Stimulated activated CD4-positive, alpha-beta T cell treated with anti-CD3 and anti-CD28 coated beads, TNF-alpha, amount 100 ng/mL, for 1 hour (primary cell): ENCODE results near the gene GRID2IP.
A peak's percentile ranks its signal among the peaks of the same experiment; 100 is the strongest.

Experiments
- DNase-seq, 3 donors: peaks; one replicate each; pipeline ENCODE4 v3.0.0-alpha.2; 2020; ENCODE audit warnings: low read depth in 3 of 3, low spot score in 1 of 3

The GRID2IP gene

GRCh38 chr7:6528401-6529130 is 22.7 kb downstream of the GRID2IP start:
- no peak for DNase-seq

- DNase-seq = no peak
Observed at GRCh38 chr7:6526997-6527378, 24.3 kb downstream of the GRID2IP start.

DNA sequence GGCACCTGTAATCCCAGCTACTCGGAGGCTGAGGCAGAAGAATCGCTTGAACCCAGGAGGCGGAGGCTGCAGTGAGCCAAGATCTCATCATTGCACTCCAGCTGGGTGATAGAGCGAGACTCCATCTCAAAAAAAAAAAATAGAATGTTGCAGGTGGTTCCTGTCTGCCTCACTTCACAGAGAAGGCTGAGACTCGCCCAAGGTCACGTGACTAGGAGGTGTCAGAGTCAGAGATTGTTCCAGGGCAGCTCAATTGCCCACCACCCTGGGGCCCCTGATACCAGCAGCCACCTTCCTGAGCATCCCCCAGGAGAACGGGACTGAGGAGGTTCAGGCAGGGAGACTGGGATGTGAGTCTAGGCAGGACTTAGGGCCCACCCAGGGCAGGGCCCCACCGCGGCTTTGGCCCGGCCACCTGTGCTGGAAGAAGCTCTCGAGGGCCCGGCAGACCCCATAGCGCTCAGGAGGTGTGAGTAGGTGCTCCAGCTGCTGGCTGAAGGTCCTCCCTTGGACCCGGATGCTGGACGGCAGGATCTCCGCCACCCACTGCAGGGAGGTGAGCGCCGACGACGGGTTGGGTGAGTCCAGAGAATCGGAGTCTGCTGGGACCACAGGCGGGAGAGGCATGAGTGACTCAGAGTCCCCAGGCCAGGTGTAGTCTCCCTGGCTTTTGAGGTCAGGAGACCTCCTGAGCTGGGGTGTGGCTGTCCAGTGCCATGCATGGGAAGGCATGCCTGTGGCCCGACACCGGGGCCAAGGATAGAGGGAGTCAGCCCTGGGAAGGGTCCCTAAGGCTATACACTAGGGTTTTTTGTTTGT is 30.9 kb downstream of the GRID2IP start:
- no peak for DNase-seq

DNA sequence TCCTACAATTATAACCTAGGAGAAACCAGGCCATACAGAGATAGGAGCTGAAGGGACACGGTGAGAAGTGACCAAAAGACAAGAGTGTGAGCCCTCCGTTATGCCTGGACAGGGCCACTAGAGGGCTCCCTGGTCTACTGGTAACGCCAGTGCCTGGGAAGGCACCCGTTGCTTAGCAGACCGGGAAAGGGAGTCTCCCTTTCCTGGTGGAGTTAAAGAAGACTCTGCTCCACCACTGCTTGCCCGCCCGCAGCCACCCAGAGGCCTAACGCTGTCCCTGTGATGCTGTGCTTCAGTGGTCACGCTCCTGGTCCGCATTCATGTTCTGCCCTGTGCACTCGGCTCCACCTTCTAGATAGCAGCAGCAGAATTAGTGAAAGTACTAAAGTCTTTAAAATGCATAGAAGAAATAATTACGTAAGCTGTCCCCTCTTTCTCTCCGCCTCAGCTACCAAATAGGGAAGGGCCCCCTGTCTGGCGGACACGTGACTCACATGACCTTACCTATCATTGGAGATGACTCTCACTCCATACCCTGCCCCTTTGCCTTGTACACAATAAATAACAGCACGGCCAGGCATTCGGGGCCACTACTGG is 34.8 kb downstream of the GRID2IP start:
- DNase-seq = peak in 2 of 3 donors; percentile 32 to 35

DNA sequence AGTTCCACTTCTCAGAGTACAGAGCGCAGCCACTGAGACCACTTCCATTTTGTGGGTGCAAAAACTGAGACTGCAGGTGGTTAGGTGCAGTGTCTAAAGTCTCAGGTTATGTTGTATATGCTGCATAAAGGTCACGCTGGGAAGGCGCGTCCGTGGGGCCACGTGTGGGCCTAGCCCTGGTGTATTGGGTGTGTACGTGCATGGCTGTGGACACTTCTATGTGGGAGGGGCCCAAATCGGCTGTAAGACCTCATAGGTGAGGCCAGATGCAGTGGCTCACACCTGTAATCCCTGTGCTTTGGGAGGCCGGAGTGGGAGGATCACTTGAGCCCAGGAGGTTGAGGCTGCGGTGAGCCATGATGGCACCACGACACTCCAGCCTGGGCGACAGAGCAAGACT is 37.7 kb downstream of the GRID2IP start:
- no peak for DNase-seq

- no peak for DNase-seq
Observed at GRCh38 chr7:6512892-6513291, 38.4 kb downstream of the GRID2IP start.

GRCh38 chr7:6510476-6511133 is 40.7 kb downstream of the GRID2IP start:
- DNase-seq = no peak

- DNase-seq = no peak
Observed at GRCh38 chr7:6508950-6509349, 42.3 kb downstream of the GRID2IP start.

GRCh38 chr7:6508539-6508938 is 42.7 kb downstream of the GRID2IP start:
- DNase-seq = no peak

GRCh38 chr7:6507906-6508305 is 43.4 kb downstream of the GRID2IP start:
- DNase-seq = no peak

GRCh38 chr7:6505685-6506559 is 45.3 kb downstream of the GRID2IP start:
- no peak for DNase-seq

DNA sequence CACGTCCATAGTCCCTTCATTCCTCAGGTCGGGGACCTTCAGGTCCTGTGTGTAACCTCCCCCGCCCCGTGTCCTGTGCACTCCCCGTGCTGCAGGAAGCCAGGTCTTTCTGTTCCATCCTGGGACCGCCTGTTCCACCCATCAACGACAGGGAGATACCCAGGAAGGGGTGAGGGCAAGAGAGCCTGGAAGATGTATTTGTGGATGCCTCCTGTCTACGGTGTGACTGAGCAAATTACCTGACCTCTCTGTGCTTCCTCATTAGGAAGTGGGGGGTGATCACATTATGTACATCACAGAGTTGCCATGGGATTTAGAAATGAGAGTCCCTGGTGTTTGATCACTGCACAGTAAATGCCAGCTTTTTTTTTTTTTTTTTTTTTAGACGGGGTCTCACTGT is 46.3 kb downstream of the GRID2IP start:
- DNase-seq = no peak

GRCh38 chr7:6502886-6503285 is 48.4 kb downstream of the GRID2IP start:
- DNase-seq = no peak

DNA sequence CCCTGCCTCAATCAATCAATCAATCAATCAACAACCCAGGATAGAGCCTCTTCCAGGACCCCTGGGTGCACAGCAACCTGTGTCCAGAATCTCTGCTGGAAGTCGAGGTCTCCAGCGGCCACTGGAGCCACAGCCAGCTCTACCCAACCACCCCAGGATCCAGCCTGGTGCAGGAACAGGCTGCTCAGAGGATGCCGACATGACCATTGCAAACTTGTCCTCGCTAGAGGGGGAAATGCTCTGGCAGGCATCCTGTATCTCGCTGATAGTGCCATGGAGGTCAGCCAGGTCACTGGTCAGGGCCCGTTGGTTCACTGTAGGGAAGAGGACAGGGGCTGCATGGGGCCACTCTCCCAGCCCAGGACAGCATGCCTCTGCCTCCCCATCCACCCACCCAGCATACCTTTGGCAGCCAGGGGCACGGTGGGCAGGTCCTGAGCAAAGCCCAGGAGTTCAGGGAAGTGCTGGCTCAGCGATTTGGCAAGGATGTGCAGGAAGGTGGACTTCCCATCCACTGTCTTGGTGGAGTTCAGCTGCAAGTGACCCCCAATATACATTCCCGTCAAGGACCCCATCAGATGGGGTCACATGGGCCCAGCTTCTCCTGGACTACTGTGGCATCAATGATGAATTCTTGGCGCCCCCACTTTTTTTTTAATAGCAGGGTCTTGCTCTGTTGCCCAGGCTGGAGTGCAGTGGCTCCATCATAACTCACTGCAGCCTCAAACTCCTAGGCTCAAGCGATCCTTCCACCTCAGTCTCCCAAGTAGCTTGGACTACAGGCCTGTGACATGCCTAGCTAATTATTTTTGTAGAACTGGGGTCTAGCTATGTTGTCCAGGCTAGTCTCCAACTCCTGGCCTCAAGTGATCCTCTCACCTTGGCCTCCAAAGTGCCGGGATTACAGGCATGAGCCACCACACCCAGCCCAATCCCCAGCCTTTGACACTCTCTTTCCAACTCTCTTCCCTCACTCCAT is 49.4 kb downstream of the GRID2IP start:
- no peak for DNase-seq

GRCh38 chr7:6500691-6501090 is 50.6 kb downstream of the GRID2IP start:
- DNase-seq = no peak

DNA sequence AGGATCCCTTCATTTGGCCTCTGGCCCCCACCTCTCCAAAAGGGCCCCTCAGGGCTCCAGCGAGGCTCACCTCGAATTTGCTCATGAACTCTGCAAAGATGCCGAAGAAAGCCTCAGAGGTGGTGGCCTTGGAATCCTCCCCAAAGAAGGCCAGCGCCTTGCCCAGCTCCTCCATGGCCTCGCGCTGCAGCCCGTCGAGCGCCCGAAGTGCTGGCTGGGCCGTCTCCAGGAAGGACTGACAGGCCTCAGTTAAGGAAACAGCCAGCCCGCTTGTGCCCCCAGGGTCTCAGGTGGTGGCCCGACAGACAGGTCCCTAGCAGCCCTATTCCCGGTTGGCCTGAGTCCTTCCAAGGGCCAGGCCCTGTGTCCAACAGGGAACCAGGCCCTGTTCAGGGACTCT is 53.3 kb downstream of the GRID2IP start:
- no peak for DNase-seq

- no peak for DNase-seq
Observed at GRCh38 chr7:6497637-6497905, 53.7 kb downstream of the GRID2IP start.

GRCh38 chr7:6496842-6497636 is 54.2 kb downstream of the GRID2IP start:
- no peak for DNase-seq
